22Rv1 (cell line): ENCODE measurements around the gene SHBG.

Experiments used
- CTCF ChIP-seq: fragments of 450-650 bp; IDR thresholded peaks from 2 replicates; pipeline ENCODE4 v1.5.1; 2017; ENCODE audit warnings: mild to moderate bottlenecking
- ZFX ChIP-seq: fragments of 450-650 bp; IDR thresholded peaks from 2 replicates; pipeline ENCODE4 v1.6.1; 2017; ENCODE audit warnings: antibody characterized with exemption, borderline replicate concordance

GRCh38 chr17:7632492-7632894, 2.6 kb downstream of the SHBG start:
- TF ChIP-seq CTCF: peak; percentile 78
- no peak for TF ChIP-seq ZFX
